B cell (primary cell): ENCODE data around the gene MYT1. TPM values are rescaled to one million over a fixed set of nuclear protein-coding genes. Genes with fewer than 3 reads are reported as not detected.

Source experiments
- ATAC-seq: fragments of 200-7000 bp; cut with Tn5 transposase; one replicate; pipeline ENCODE4 v1.10.0; 2021; ENCODE audit warnings: low read depth, mild to moderate bottlenecking, moderate number of reproducible peaks, moderate library complexity
- CTCF ChIA-PET: fragments of 350-600 bp; sonication (Branson Sonifier 250); formaldehyde crosslinking; loops from one replicate; lab custom pipeline; 2021; ENCODE audit warnings: antibody characterized with exemption, inconsistent platforms; lab: Charles Lee
- POLR2A ChIA-PET: fragments of 350-600 bp; sonication (Branson Sonifier 250); formaldehyde crosslinking; loops from one replicate; lab custom pipeline; 2021; ENCODE audit warnings: antibody characterized with exemption; lab: Charles Lee
- DNase-seq: peaks from one replicate; pipeline ENCODE4 v3.0.0; 2013
- H2AFZ ChIP-seq: 2 replicates; pipeline ENCODE4 v1.6.1; 2012; ENCODE audit warnings: mild to moderate bottlenecking, low read depth, low read length; ENCODE audit not compliant: insufficient read depth, poor library complexity, severe bottlenecking
- H3K27ac ChIP-seq, 2 donors: 1 replicate in 1 of 2; 2 replicates in 1 of 2; pipeline ENCODE4 v1.5.1; 2012 to 2013; ENCODE audit warnings: low read length in 2 of 2, mild to moderate bottlenecking in 2 of 2, moderate library complexity in 1 of 2
- H3K27me3 ChIP-seq, 4 experiments: fragments of 200-600 bp in 1 of 4; sonication (generic) in 1 of 4; replicated peaks in 1 of 4; 1 replicate in 2 of 4; 2 replicates in 2 of 4; pipeline versions ENCODE4 v1.6.1 to v1.7.0; 2013 to 2016; ENCODE audit warnings: low read length in 3 of 4, mild to moderate bottlenecking in 2 of 4, mixed read lengths in 1 of 4, moderate library complexity in 1 of 4; ENCODE audit not compliant: insufficient read depth in 4 of 4, control insufficient read depth in 3 of 4; ENCODE audit errors: control extremely low read depth in 1 of 4
- H3K36me3 ChIP-seq, 2 experiments: replicated peaks in 1 of 2; 1 replicate in 1 of 2; 2 replicates in 1 of 2; pipeline versions ENCODE4 v1.6.1 to v1.7.1; 2013; ENCODE audit warnings: low read length in 1 of 2; ENCODE audit not compliant: insufficient read depth in 2 of 2, control insufficient read depth in 1 of 2; ENCODE audit errors: control extremely low read depth in 1 of 2, extremely low read depth in 1 of 2
- H3K4me1 ChIP-seq, 2 donors: fragments of 200-600 bp in 1 of 2; sonication (generic) in 1 of 2; 1 replicate in 1 of 2; 2 replicates in 1 of 2; pipeline versions ENCODE4 v1.5.1 to v1.6.1; 2013 to 2017; ENCODE audit warnings: low read length in 2 of 2; ENCODE audit not compliant: control insufficient read depth in 2 of 2, insufficient read depth in 2 of 2
- H3K4me2 ChIP-seq: replicated peaks from 2 replicates; pipeline ENCODE3; 2012; ENCODE audit warnings: mild to moderate bottlenecking, low read depth, low read length; ENCODE audit not compliant: poor library complexity, severe bottlenecking
- H3K4me3 ChIP-seq, 5 experiments: fragments of 200-600 bp in 1 of 5; sonication (generic) in 1 of 5; 1 replicate in 3 of 5; 2 replicates in 2 of 5; pipeline versions ENCODE4 v1.5.1 to v1.7.0; 2011 to 2016; ENCODE audit warnings: low read length in 4 of 5, mild to moderate bottlenecking in 4 of 5, low read depth in 2 of 5, control low read depth in 1 of 5, moderate library complexity in 1 of 5; ENCODE audit not compliant: insufficient read depth in 1 of 5; ENCODE audit errors: control extremely low read depth in 1 of 5, extremely low read depth in 1 of 5
- H3K79me2 ChIP-seq: fragments of 200-600 bp; sonication (generic); one replicate; pipeline ENCODE4 v1.6.0; 2016; ENCODE audit warnings: low read length; ENCODE audit not compliant: control insufficient read depth, insufficient read depth
- H3K9ac ChIP-seq: fragments of 200-600 bp; sonication (generic); 2 replicates; pipeline ENCODE4 v1.6.1; 2017; ENCODE audit warnings: mild to moderate bottlenecking, low read length, moderate library complexity
- H3K9me3 ChIP-seq, 3 donors: one replicate each; pipeline versions ENCODE4 v1.6.1 to v1.7.1; 2013; ENCODE audit warnings: low read length in 2 of 3; ENCODE audit not compliant: control insufficient read depth in 2 of 3, insufficient read depth in 1 of 3; ENCODE audit errors: control extremely low read depth in 1 of 3
- H4K20me1 ChIP-seq: 2 replicates; pipeline ENCODE4 v1.6.0; 2012; ENCODE audit warnings: mild to moderate bottlenecking, low read length; ENCODE audit not compliant: insufficient read depth, control insufficient read depth, poor library complexity, severe bottlenecking
- H3K27ac Mint-ChIP-seq: one replicate; pipeline ENCODE4 v1.8.0; 2021; ENCODE audit warnings: mixed read lengths
- H3K27me3 Mint-ChIP-seq: one replicate; pipeline ENCODE4 v1.8.0; 2021; ENCODE audit warnings: mixed read lengths
- H3K4me1 Mint-ChIP-seq: one replicate; pipeline ENCODE4 v1.8.0; 2021; ENCODE audit warnings: mixed read lengths
- H3K4me3 Mint-ChIP-seq: one replicate; pipeline ENCODE4 v1.8.0; 2021; ENCODE audit warnings: mixed read lengths
- H3K9me3 Mint-ChIP-seq: one replicate; pipeline ENCODE4 v1.8.0; 2022; ENCODE audit warnings: mixed read lengths; ENCODE audit not compliant: insufficient read depth
- CTCF ChIP-seq: fragments of 200-600 bp; IDR thresholded peaks from one replicate; pipeline ENCODE4 v1.8.0; 2022; ENCODE audit warnings: antibody characterized with exemption, mild to moderate bottlenecking
- EZH2 ChIP-seq: IDR thresholded peaks from 2 replicates; pipeline ENCODE4 v1.6.1; 2012; ENCODE audit warnings: borderline replicate concordance, low read depth, mild to moderate bottlenecking, moderate library complexity, low read length; ENCODE audit not compliant: insufficient read depth, poor library complexity, severe bottlenecking
- WGBS: methylation state at CpG from one replicate; pipeline ENCODE4 v1.1.5; 2013; ENCODE audit warnings: missing lambda C conversion rate; ENCODE audit not compliant: insufficient coverage; 5-methylcytosine and 5-hydroxymethylcytosine counted together
- intact Hi-C: fragments of 100-400 bp; cut with micrococcal nuclease; formaldehyde crosslinking; loops from one replicate; pipeline ENCODE4 v1.10.0; 2022
- polyA plus RNA-seq: library from polyadenylated mRNA; depleted of rRNA; stranded (reverse); fragments of >200 nt; gene quantifications from 2 replicates; pipeline ENCODE4 v1.2.3, GENCODE V29; 2012
- total RNA-seq, 2 donors: library from RNA; stranded (reverse); fragments of 120-200 nt in 1 of 2; gene quantifications; 1 replicate in 1 of 2; 2 replicates in 1 of 2; pipeline versions ENCODE4 v1.2.3 to v1.2.4, GENCODE V29; 2013 to 2022

The MYT1 gene
- total and polyA plus RNA-seq, 2 donors (not counting 1 experiment from before 2014, with no cell fraction given): 0.49 to 42.2 TPM

- no peak overlapping the region for H3K4me2 ChIP-seq
- TF ChIP-seq EZH2: no peak
- TF ChIP-seq CTCF: no peak
- no peak for ATAC-seq
- POLR2A ChIA-PET: no interaction called here
- H3K9me3 Mint-ChIP-seq: no peaks in the 10 kb centered on the region
- no peak overlapping the region for H3K27ac ChIP-seq
- H3K9me3 ChIP-seq: no peaks in the 10 kb centered on the region
- no peak overlapping the region for H3K9ac ChIP-seq
- no peak overlapping the region for H3K27ac Mint-ChIP-seq
- intact Hi-C loops: no loop called here
- no peaks in the 10 kb centered on the region for H3K4me1 ChIP-seq
- CTCF ChIA-PET: no interaction called here
- H3K36me3 ChIP-seq: no peaks in the 10 kb centered on the region
- H3K4me3 Mint-ChIP-seq: no peak overlapping the region
- no peak for DNase-seq
- peaks cover 17% of the 10 kb centered on the region for H3K27me3 Mint-ChIP-seq
- H3K4me3 ChIP-seq: no peak overlapping the region
- 93% methylated on average over 5 of the region's 8 CpGs for WGBS
- H2AFZ ChIP-seq: no peak overlapping the region
- no peaks in the 10 kb centered on the region for H3K4me1 Mint-ChIP-seq
- no peaks in the 10 kb centered on the region for H3K79me2 ChIP-seq
- H3K27me3 ChIP-seq: no peaks in the 10 kb centered on the region
- no peaks in the 10 kb centered on the region for H4K20me1 ChIP-seq
Measured at GRCh38 chr20:64206614-64207013, 42.4 kb downstream of the MYT1 start.

DNA sequence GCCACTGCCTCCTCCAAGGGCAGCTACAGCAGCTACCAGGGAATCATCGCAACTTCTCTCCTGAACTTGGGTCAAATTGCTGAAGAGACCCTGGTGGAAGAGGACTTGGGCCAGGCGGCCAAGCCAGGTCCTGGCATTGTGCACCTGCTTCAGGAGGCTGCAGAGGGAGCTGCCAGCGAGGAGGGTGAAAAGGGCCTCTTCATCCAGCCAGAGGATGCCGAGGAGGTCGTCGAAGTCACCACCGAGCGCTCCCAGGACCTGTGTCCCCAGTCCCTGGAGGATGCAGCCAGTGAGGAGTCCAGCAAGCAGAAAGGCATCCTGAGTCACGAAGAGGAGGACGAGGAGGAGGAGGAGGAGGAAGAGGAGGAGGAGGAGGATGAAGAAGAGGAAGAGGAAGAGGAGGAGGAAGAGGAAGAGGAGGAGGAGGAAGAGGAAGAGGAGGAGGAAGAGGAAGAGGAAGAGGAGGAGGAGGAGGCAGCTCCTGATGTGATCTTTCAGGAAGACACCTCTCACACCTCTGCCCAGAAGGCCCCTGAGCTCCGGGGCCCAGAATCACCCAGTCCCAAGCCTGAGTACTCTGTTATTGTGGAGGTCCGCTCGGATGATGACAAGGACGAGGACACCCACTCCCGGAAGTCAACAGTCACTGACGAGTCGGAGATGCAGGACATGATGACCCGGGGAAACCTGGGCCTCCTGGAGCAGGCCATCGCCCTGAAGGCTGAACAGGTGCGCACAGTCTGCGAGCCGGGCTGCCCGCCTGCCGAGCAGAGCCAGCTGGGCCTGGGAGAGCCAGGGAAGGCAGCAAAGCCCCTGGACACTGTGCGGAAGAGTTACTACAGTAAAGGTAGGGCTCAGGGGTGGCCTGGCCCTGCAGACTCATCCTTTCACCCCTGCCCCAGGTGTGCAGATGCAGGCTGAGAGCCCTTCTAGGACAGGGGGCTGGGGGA is 43.7 kb downstream of the MYT1 start:
- H3K9me3 ChIP-seq: no peaks in the 10 kb centered on the region
- no peak overlapping the region for H3K4me3 ChIP-seq
- no peak overlapping the region for H3K9ac ChIP-seq
- ChIA-PET POLR2A (no interaction called here), CTCF (no interaction called here)
- intact Hi-C loops: no loop called here
- H4K20me1 ChIP-seq: no peaks in the 10 kb centered on the region
- H3K4me1 ChIP-seq: no peaks in the 10 kb centered on the region
- no peak for ATAC-seq
- H3K79me2 ChIP-seq: no peaks in the 10 kb centered on the region
- Mint-ChIP-seq H3K4me3 (no peak overlapping the region), H3K27ac (no peak overlapping the region), H3K9me3 (no peaks in the 10 kb centered on the region), H3K27me3 (peaks cover 9% of the 10 kb centered on the region), H3K4me1 (no peaks in the 10 kb centered on the region)
- DNase-seq: no peak
- no peak overlapping the region for H3K4me2 ChIP-seq
- TF ChIP-seq CTCF (no peak), EZH2 (no peak)
- no peaks in the 10 kb centered on the region for H3K27me3 ChIP-seq
- WGBS: 92% methylated on average over 25 of the region's 25 CpGs
- no peak overlapping the region for H3K27ac ChIP-seq
- no peak overlapping the region for H2AFZ ChIP-seq
- no peaks in the 10 kb centered on the region for H3K36me3 ChIP-seq
